GM12891 (cell line): ENCODE measurements around the gene F8.

Experiments used
- DNase-seq: peaks from one replicate; pipeline ENCODE4 v3.0.0; 2011; ENCODE audit warnings: low spot score; ENCODE audit not compliant: insufficient read length
- FAIRE-seq: peaks from 2 replicates; lab custom pipeline; 2011; peaks lifted over from hg19 to GRCh38; lab: Jason Lieb, UNC
- PAX5 ChIP-seq: IDR thresholded peaks from 2 replicates; pipeline ENCODE4 v1.6.1; 2011; ENCODE audit warnings: low read length, moderate library complexity, mild to moderate bottlenecking; ENCODE audit not compliant: insufficient read depth, severe bottlenecking
- POLR2A ChIP-seq: IDR thresholded peaks from 2 replicates; pipeline ENCODE4 v1.6.1; 2011; ENCODE audit warnings: low read depth, low read length, control low read depth
- POLR2AphosphoS5 ChIP-seq: IDR thresholded peaks from 2 replicates; pipeline ENCODE4 v1.6.1; 2011; ENCODE audit warnings: low read depth, low read length, control low read depth
- POU2F2 ChIP-seq: IDR thresholded peaks from 2 replicates; pipeline ENCODE4 v1.6.1; 2011; ENCODE audit warnings: low read depth, mild to moderate bottlenecking, control low read depth, low read length, moderate library complexity
- SPI1 ChIP-seq: IDR thresholded peaks from 2 replicates; pipeline ENCODE4 v1.6.1; 2011; ENCODE audit warnings: low read depth, low read length, control low read depth
- TAF1 ChIP-seq: IDR thresholded peaks from 2 replicates; pipeline ENCODE4 v1.6.1; 2011; ENCODE audit warnings: low read depth, low read length, control low read depth

F8 gene

GRCh38 chrX:155046129-155046810 lies 23.7 kb upstream of the F8 start:
- FAIRE-seq (no peak), DNase-seq (no peak)
- TF ChIP-seq TAF1 (no peak), PAX5 (no peak), SPI1 (no peak), POLR2AphosphoS5 (no peak), POLR2A (no peak), POU2F2 (no peak)

- FAIRE-seq (no peak), DNase-seq (no peak)
- TF ChIP-seq POU2F2 = no peak
- TF ChIP-seq POLR2AphosphoS5 = no peak
- TF ChIP-seq POLR2A = no peak
- no peak for TF ChIP-seq PAX5
- TF ChIP-seq SPI1 = no peak
- TF ChIP-seq TAF1 = no peak
Measured at GRCh38 chrX:155035688-155036087, 13.2 kb upstream of the F8 start.

- FAIRE-seq (no peak), DNase-seq (no peak)
- TF ChIP-seq TAF1 = no peak
Measured at GRCh38 chrX:155031657-155032056, 9.1 kb upstream of the F8 start.

GRCh38 chrX:155028877-155029291 lies 6.4 kb upstream of the F8 start:
- FAIRE-seq = no peak
- DNase-seq = no peak
- TF ChIP-seq POU2F2 (no peak), TAF1 (no peak), SPI1 (no peak), POLR2A (no peak), POLR2AphosphoS5 (no peak), PAX5 (no peak)

GRCh38 chrX:155028129-155028528 lies 5.6 kb upstream of the F8 start:
- FAIRE-seq (no peak), DNase-seq (no peak)
- TF ChIP-seq TAF1 (peak; percentile 31; the same call in 1 of the 2 replicates), PAX5 (no peak), POLR2A (no peak), POLR2AphosphoS5 (no peak), POU2F2 (no peak)

GRCh38 chrX:155027509-155028066 lies 5.1 kb upstream of the F8 start:
- TF ChIP-seq POU2F2 (no peak), POLR2AphosphoS5 (no peak), TAF1 (no peak)
- DNase-seq (no peak), FAIRE-seq (peak; percentile 60)

GRCh38 chrX:155026727-155027508 lies 4.4 kb upstream of the F8 start, which contains the start of gene FUNDC2:
Gene FUNDC2, plus strand, starts transcription at chrX:155026844. Its CDS starts 95 bp downstream, at chrX:155026939.
- 0 out of 2 replicates have a peak, but pooled peaks have one; percentile 13 for TF ChIP-seq POU2F2
- TF ChIP-seq TAF1 = peak; percentile 35; the same call in 1 of the 2 replicates
- peak; percentile 70 for TF ChIP-seq POLR2A
- TF ChIP-seq POLR2AphosphoS5 = 0 out of 2 replicates have a peak, but pooled peaks have one; percentile 49
- TF ChIP-seq SPI1 = no peak
- peak; percentile 100 for FAIRE-seq
- peak; percentile 56 for DNase-seq

- FAIRE-seq = no peak
- TF ChIP-seq TAF1 = peak; percentile 38; the same call in 1 of the 2 replicates
- no peak for TF ChIP-seq SPI1
- no peak for TF ChIP-seq PAX5
- TF ChIP-seq POLR2AphosphoS5 = no peak
- no peak for TF ChIP-seq POLR2A
- TF ChIP-seq POU2F2 = no peak
- DNase-seq = no peak
Measured at GRCh38 chrX:155026420-155026726, 3.9 kb upstream of the F8 start.

GRCh38 chrX:155023907-155024833 lies 1.6 kb upstream of the F8 start:
- DNase-seq (no peak), FAIRE-seq (no peak)
- TF ChIP-seq PAX5 (no peak), SPI1 (peak; percentile 31; the same call in 1 of the 2 replicates), TAF1 (no peak)
